Measurements from ENCODE around the gene FMNL2. TPM values are rescaled to one million over a fixed set of nuclear protein-coding genes. Genes with fewer than 3 reads are reported as not detected.

The FMNL2 gene
- total RNA-seq, 3 donors from 2014 or later = 11.5 to 25.4 (median 12.0) TPM

GRCh38 chr2:152462120-152462519 is 127.1 kb downstream of the FMNL2 start:
- no peak for TF ChIP-seq CTCF (IDR thresholded peaks at IDR 0.05)
- Histone ChIP-seq H3K9me3 (no peaks in the 10 kb centered on the region), H3K4me1 (ENCODE audit: low read depth) (peaks cover 2% of the 10 kb centered on the region), H3K36me3 (ENCODE audit: low read depth) (no peaks in the 10 kb centered on the region), H3K4me3 (no peak overlapping the region)
- intact Hi-C loops (cut with DNase I, micrococcal nuclease) = no loop called here
- DNase-seq = no peak
- no peak for ATAC-seq

- no peak for TF ChIP-seq CTCF (IDR thresholded peaks at IDR 0.05)
Observed at GRCh38 chr2:152462779-152463178, 127.8 kb downstream of the FMNL2 start.

GRCh38 chr2:152464851-152465470 is 130.0 kb downstream of the FMNL2 start:
- Histone ChIP-seq H3K4me3 (no peak overlapping the region), H3K4me1 (ENCODE audit: low read depth) (peaks cover 6% of the 10 kb centered on the region), H3K36me3 (ENCODE audit: low read depth) (no peaks in the 10 kb centered on the region), H3K9me3 (no peaks in the 10 kb centered on the region)
- no peak for TF ChIP-seq CTCF (IDR thresholded peaks at IDR 0.05)
- DNase-seq (no peak), ATAC-seq (no peak)
- intact Hi-C loops (cut with DNase I, micrococcal nuclease) = no loop called here

More at GRCh38 chr2:152462779-152463178, 127.8 kb downstream of the FMNL2 start:
- H3K4me3 ChIP-seq = no peak overlapping the region
- H3K36me3 ChIP-seq (ENCODE audit: low read depth) = no peaks in the 10 kb centered on the region
- no peaks in the 10 kb centered on the region for H3K9me3 ChIP-seq
- no peak for ATAC-seq
- intact Hi-C loops (cut with DNase I, micrococcal nuclease) = no loop called here
- peaks cover 2% of the 10 kb centered on the region for H3K4me1 ChIP-seq (ENCODE audit: low read depth)
- DNase-seq = no peak

- intact Hi-C loops (cut with DNase I, micrococcal nuclease) = no loop called here
- H3K4me3 ChIP-seq = no peak overlapping the region
- no peaks in the 10 kb centered on the region for H3K9me3 ChIP-seq
- ATAC-seq (no peak), DNase-seq (no peak)
- no peaks in the 10 kb centered on the region for H3K36me3 ChIP-seq (ENCODE audit: low read depth)
- no peak for TF ChIP-seq CTCF (IDR thresholded peaks at IDR 0.05)
- peaks cover 6% of the 10 kb centered on the region for H3K4me1 ChIP-seq (ENCODE audit: low read depth)
Observed at GRCh38 chr2:152465541-152465940, 130.6 kb downstream of the FMNL2 start.

GRCh38 chr2:152466041-152466440 is 131.1 kb downstream of the FMNL2 start:
- ATAC-seq = peak; percentile 10

More at GRCh38 chr2:152466041-152466440, 131.1 kb downstream of the FMNL2 start:
- no peak overlapping the region for H3K4me3 ChIP-seq
- no peaks in the 10 kb centered on the region for H3K36me3 ChIP-seq (ENCODE audit: low read depth)
- DNase-seq = no peak
- peaks cover 9% of the 10 kb centered on the region for H3K4me1 ChIP-seq (ENCODE audit: low read depth)
- no peak for TF ChIP-seq CTCF (IDR thresholded peaks at IDR 0.05)
- no peaks in the 10 kb centered on the region for H3K9me3 ChIP-seq
- intact Hi-C loops (cut with DNase I, micrococcal nuclease) = no loop called here
